Common myeloid progenitor, CD34-positive (primary cell): Measurements from ENCODE around the gene WDR72.

Experiments
- CTCF ChIA-PET: fragments of 350-600 bp; sonication (Branson Sonifier 250); formaldehyde crosslinking; loops from one replicate; lab custom pipeline; 2021; ENCODE audit warnings: antibody characterized with exemption; lab: Charles Lee
- POLR2A ChIA-PET: fragments of 350-600 bp; sonication (Branson Sonifier 250); formaldehyde crosslinking; loops from one replicate; lab custom pipeline; 2021; ENCODE audit warnings: antibody characterized with exemption; lab: Charles Lee
- DNase-seq, 3 donors: peaks; one replicate each; pipeline versions ENCODE4 v3.0.0 to v3.0.0-alpha.2; 2013
- H3K27ac ChIP-seq, 2 experiments: 1 replicate in 1 of 2; 2 replicates in 1 of 2; pipeline ENCODE4 v1.7.0; 2013; ENCODE audit warnings: inconsistent platforms in 2 of 2, low read length in 2 of 2, mild to moderate bottlenecking in 2 of 2, low read depth in 1 of 2, moderate library complexity in 1 of 2; ENCODE audit not compliant: severe bottlenecking in 2 of 2, insufficient read depth in 1 of 2, poor library complexity in 1 of 2
- H3K27me3 ChIP-seq, 5 experiments: replicated peaks in 2 of 5; 1 replicate in 3 of 5; 2 replicates in 2 of 5; pipeline versions ENCODE4 v1.6.1 to v1.7.0; 2013; ENCODE audit warnings: low read length in 4 of 5, mild to moderate bottlenecking in 2 of 5, moderate library complexity in 2 of 5, inconsistent platforms in 1 of 5; ENCODE audit not compliant: insufficient read depth in 5 of 5, control insufficient read depth in 4 of 5
- H3K36me3 ChIP-seq, 4 experiments: 1 replicate in 2 of 4; 2 replicates in 2 of 4; pipeline versions ENCODE4 v1.6.1 to v1.7.0; 2013; ENCODE audit warnings: low read length in 3 of 4, control low read depth in 1 of 4, mild to moderate bottlenecking in 1 of 4; ENCODE audit not compliant: control insufficient read depth in 4 of 4, insufficient read depth in 4 of 4
- H3K4me1 ChIP-seq, 4 experiments: 1 replicate in 3 of 4; 2 replicates in 1 of 4; pipeline versions ENCODE4 v1.6.1 to v1.7.1; 2013; ENCODE audit warnings: low read length in 3 of 4, mild to moderate bottlenecking in 3 of 4, control low read depth in 1 of 4, inconsistent platforms in 1 of 4, moderate library complexity in 1 of 4; ENCODE audit not compliant: control insufficient read depth in 4 of 4, insufficient read depth in 4 of 4; ENCODE audit errors: control extremely low read depth in 1 of 4
- H3K4me3 ChIP-seq, 7 experiments: 1 replicate in 4 of 7; 2 replicates in 3 of 7; pipeline versions ENCODE4 v1.5.1 to v1.7.0; 2013; ENCODE audit warnings: mild to moderate bottlenecking in 7 of 7, low read length in 6 of 7, moderate library complexity in 6 of 7, inconsistent platforms in 2 of 7, low read depth in 2 of 7, control low read depth in 1 of 7; ENCODE audit not compliant: insufficient read depth in 4 of 7, control insufficient read depth in 1 of 7; ENCODE audit errors: extremely low read depth in 1 of 7
- H3K9me3 ChIP-seq, 5 experiments: 1 replicate in 4 of 5; 2 replicates in 1 of 5; pipeline versions ENCODE4 v1.6.1 to v1.7.1; 2013; ENCODE audit warnings: low read length in 4 of 5, mild to moderate bottlenecking in 2 of 5, inconsistent platforms in 1 of 5, low read depth in 1 of 5, moderate library complexity in 1 of 5; ENCODE audit not compliant: control insufficient read depth in 4 of 5, insufficient read depth in 2 of 5; ENCODE audit errors: control extremely low read depth in 1 of 5
- WGBS: methylation state at CpG from one replicate; pipeline ENCODE4 v1.1.5; 2013; ENCODE audit not compliant: insufficient coverage; 5-methylcytosine and 5-hydroxymethylcytosine counted together

Gene WDR72

GRCh38 chr15:53563627-53564026 lies 195.8 kb downstream of the WDR72 start:
- H3K27me3 ChIP-seq, result no peaks in the 10 kb centered on the region
- peak overlapping the region in 1 of 2 experiments; percentile 82 for H3K27ac ChIP-seq
- H3K4me3 ChIP-seq, result no peak overlapping the region
- WGBS, result 100% methylated on average over 2 of the region's 4 CpGs
- H3K4me1 ChIP-seq, result peaks cover 20 to 77% (median 41%) of the 10 kb centered on the region in 4 experiments
- no peak for DNase-seq
- POLR2A ChIA-PET, result no interaction called here
- H3K36me3 ChIP-seq, result no peaks in the 10 kb centered on the region
- CTCF ChIA-PET, result interaction anchor here (1.1 kb wide), 1 partner anchor 37 kb away, joined by 3 read pairs; no protein-coding TSS in a partner anchor
- no peaks in the 10 kb centered on the region for H3K9me3 ChIP-seq

GRCh38 chr15:53559364-53560277 lies 199.8 kb downstream of the WDR72 start:
- Histone ChIP-seq H3K27ac (peak overlapping the region in 1 of 2 experiments; percentile 27), H3K27me3 (no peaks in the 10 kb centered on the region), H3K36me3 (no peaks in the 10 kb centered on the region), H3K9me3 (no peaks in the 10 kb centered on the region), H3K4me1 (peaks cover 7 to 54% (median 24%) of the 10 kb centered on the region in 4 experiments), H3K4me3 (peak overlapping the region in 2 of 7 experiments; percentile 8)
- ChIA-PET POLR2A (no interaction called here), CTCF (interaction anchor here (1.0 to 1.7 kb wide), 2 partner anchors 10 to 39 kb away, joined by 3 to 5 read pairs; no protein-coding TSS in a partner anchor)
- DNase-seq, result peak in 1 of 3 donors; percentile 37
- WGBS, result 55% methylated on average over 6 of the region's 7 CpGs

- Histone ChIP-seq H3K4me3 (no peak overlapping the region), H3K4me1 (peaks cover 3 to 47% (median 22%) of the 10 kb centered on the region in 4 experiments), H3K36me3 (no peaks in the 10 kb centered on the region), H3K27ac (no peak overlapping the region), H3K9me3 (no peaks in the 10 kb centered on the region), H3K27me3 (no peaks in the 10 kb centered on the region)
- CTCF ChIA-PET, result no interaction called here
- WGBS, result no CpG with 5 or more reads among the region's 1 CpG
- POLR2A ChIA-PET, result no interaction called here
- DNase-seq, result no peak
Measured at GRCh38 chr15:53558384-53558783, 201.1 kb downstream of the WDR72 start.

- WGBS, result 10% methylated on average over 4 of the region's 7 CpGs
- CTCF ChIA-PET, result no interaction called here
Measured at GRCh38 chr15:53555226-53555625, 204.2 kb downstream of the WDR72 start.

GRCh38 chr15:53549697-53550305 lies 209.7 kb downstream of the WDR72 start:
- DNase-seq, result peak in 2 of 3 donors; percentile 35 to 36
- H3K9me3 ChIP-seq, result no peaks in the 10 kb centered on the region
- WGBS, result 100% methylated on average over 1 of the region's 3 CpGs
- no peaks in the 10 kb centered on the region for H3K36me3 ChIP-seq
- no peak overlapping the region for H3K4me3 ChIP-seq
- H3K27me3 ChIP-seq, result no peaks in the 10 kb centered on the region
- no peak overlapping the region for H3K27ac ChIP-seq
- ChIA-PET CTCF (interaction anchor here (1.0 to 1.3 kb wide), 2 partner anchors 10 to 14 kb away, joined by 4 to 5 read pairs; no protein-coding TSS in a partner anchor), POLR2A (no interaction called here)
- peaks cover 0 to 4% (median 2%) of the 10 kb centered on the region in 4 experiments for H3K4me1 ChIP-seq

More at GRCh38 chr15:53555226-53555625, 204.2 kb downstream of the WDR72 start:
- Histone ChIP-seq H3K27ac (peak overlapping the region in 1 of 2 experiments; percentile 17), H3K4me3 (peak overlapping the region in 2 of 7 experiments; percentile 19 to 62), H3K9me3 (no peaks in the 10 kb centered on the region), H3K27me3 (no peaks in the 10 kb centered on the region), H3K4me1 (peaks cover 3 to 27% (median 19%) of the 10 kb centered on the region in 4 experiments), H3K36me3 (no peaks in the 10 kb centered on the region)
- POLR2A ChIA-PET, result no interaction called here
- DNase-seq, result peak; percentile 39 to 66 (median 46)

GRCh38 chr15:53548236-53548635 lies 211.2 kb downstream of the WDR72 start:
- Histone ChIP-seq H3K9me3 (no peaks in the 10 kb centered on the region), H3K36me3 (no peaks in the 10 kb centered on the region), H3K27me3 (no peaks in the 10 kb centered on the region), H3K27ac (no peak overlapping the region), H3K4me1 (no peaks in the 10 kb centered on the region), H3K4me3 (no peak overlapping the region)
- ChIA-PET POLR2A (no interaction called here), CTCF (no interaction called here)
- DNase-seq, result no peak
- WGBS, result 100% methylated on average over 1 of the region's 4 CpGs
